NB4 (cell line): ENCODE results near the gene MYDGF.

Source experiments
- CTCF ChIP-seq: IDR thresholded peaks from one replicate; pipeline ENCODE4 v1.5.1; 2012; ENCODE audit warnings: low read depth, low read length
- MAX ChIP-seq: IDR thresholded peaks from 2 replicates; pipeline ENCODE4 v1.6.1; 2011; ENCODE audit warnings: low read depth, low read length
- MYC ChIP-seq: IDR thresholded peaks from 2 replicates; pipeline ENCODE4 v1.6.1; 2011; ENCODE audit warnings: low read depth, low read length
- POLR2A ChIP-seq: IDR thresholded peaks from 2 replicates; pipeline ENCODE4 v1.6.1; 2011; ENCODE audit warnings: mild to moderate bottlenecking; ENCODE audit not compliant: insufficient read length; ENCODE audit errors: extremely low read depth

- TF ChIP-seq CTCF (no peak), MAX (no peak), POLR2A (no peak), MYC (no peak)
Observed at GRCh38 chr19:4645718-4646117, 24.4 kb downstream of the MYDGF start.
